Sigmoid colon (tissue), 7 donors: ENCODE results near the gene TECPR2. TPM values are rescaled to one million over a fixed set of nuclear protein-coding genes. Genes with fewer than 3 reads are reported as not detected.

ENCODE experiments used
- DNase-seq: peaks from one replicate; pipeline ENCODE4 v3.0.0-alpha.2; 2019
- H3K27ac ChIP-seq, 4 donors: fragments of 200-600 bp; sonication (generic); one replicate each; pipeline ENCODE4 v1.5.1; 2016 to 2019; ENCODE audit warnings: mild to moderate bottlenecking in 1 of 4
- H3K27me3 ChIP-seq, 3 donors: fragments of 200-600 bp; sonication (generic); one replicate each; pipeline ENCODE4 v1.5.1; 2019; ENCODE audit warnings: mild to moderate bottlenecking in 1 of 3
- H3K36me3 ChIP-seq, 4 donors: fragments of 200-600 bp; sonication (generic); one replicate each; pipeline ENCODE4 v1.5.1; 2016 to 2019
- H3K4me1 ChIP-seq, 4 donors: fragments of 200-600 bp; sonication (generic); one replicate each; pipeline ENCODE4 v1.5.1; 2017 to 2019
- H3K4me3 ChIP-seq, 4 donors: fragments of 200-600 bp; sonication (generic); one replicate each; pipeline ENCODE4 v1.5.1; 2017 to 2019; ENCODE audit warnings: mild to moderate bottlenecking in 2 of 4, moderate library complexity in 1 of 4
- H3K9me3 ChIP-seq, 4 donors: fragments of 200-600 bp in 3 of 4; sonication (generic) in 3 of 4; one replicate each; pipeline versions ENCODE4 v1.5.1 to v1.6.1; 2013 to 2019
- CTCF ChIP-seq, 4 experiments: fragments of 450-650 bp in 3 of 4; fragments of 200-600 bp in 1 of 4; IDR thresholded peaks; one replicate each; pipeline ENCODE4 v1.5.1; 2016 to 2019; ENCODE audit warnings: antibody characterized with exemption in 4 of 4, mild to moderate bottlenecking in 3 of 4, moderate library complexity in 2 of 4
- EP300 ChIP-seq, 4 donors: sonication (generic); formaldehyde crosslinking; IDR thresholded peaks; one replicate each; pipeline ENCODE4 v1.6.1; 2017; ENCODE audit warnings: antibody characterized with exemption in 4 of 4
- POLR2A ChIP-seq, 2 donors: fragments of 450-650 bp; IDR thresholded peaks; one replicate each; pipeline ENCODE4 v1.6.1; 2016; ENCODE audit warnings: antibody characterized with exemption in 2 of 2, mild to moderate bottlenecking in 2 of 2, moderate library complexity in 2 of 2
- POLR2AphosphoS5 ChIP-seq, 4 donors: sonication (generic); formaldehyde crosslinking; IDR thresholded peaks; one replicate each; pipeline ENCODE4 v1.6.1; 2017; ENCODE audit warnings: antibody characterized with exemption in 4 of 4
- WGBS, 2 donors: extraction: QIAGEN DNeasy Blood & Tissue Kit; methylation state at CpG; one replicate each; pipeline ENCODE4 v1.1.7; 2013; 5-methylcytosine and 5-hydroxymethylcytosine counted together
- intact Hi-C: fragments of 100-400 bp; cut with DNase I; formaldehyde crosslinking; loops from one replicate; pipeline ENCODE4 v1.15.1; 2023
- polyA plus RNA-seq, 3 donors: library from polyadenylated mRNA; stranded (reverse); fragments of 200-250 nt; gene quantifications; one replicate each; pipeline ENCODE4 v1.2.3, GENCODE V29; 2013
- total RNA-seq, 4 donors: library from RNA; depleted of rRNA; stranded (reverse); fragments of >200 nt; gene quantifications; one replicate each; pipeline ENCODE4 v1.1.0, GENCODE V29; 2016
- donor health status: healthy with polysubstance abuse.
- donor health status: Bipolar disorder and iron deficiency.
- donor health status: healthy.

Gene TECPR2
- total and polyA plus RNA-seq, 7 donors, result 2.1 to 51.0 (median 15.3) TPM

GRCh38 chr14:102504328-102504999 is 141.7 kb downstream of the TECPR2 start:
- intact Hi-C loops, result no loop called here
- peaks cover 5 to 18% (median 10%) of the 10 kb centered on the region in 4 donors for H3K36me3 ChIP-seq
- no peak for TF ChIP-seq POLR2AphosphoS5 (IDR thresholded peaks at IDR 0.05)
- no peak for TF ChIP-seq EP300 (IDR thresholded peaks at IDR 0.05)
- no peak for TF ChIP-seq POLR2A (IDR thresholded peaks at IDR 0.05)
- no peak for TF ChIP-seq CTCF (IDR thresholded peaks at IDR 0.05)
- H3K27ac ChIP-seq, result peak overlapping the region in 3 of 4 donors; percentile 12 to 43 (median 31)
- no peak overlapping the region for H3K4me3 ChIP-seq
- no peaks in the 10 kb centered on the region for H3K27me3 ChIP-seq
- H3K9me3 ChIP-seq, result no peaks in the 10 kb centered on the region
- peaks cover 0 to 27% (median 26%) of the 10 kb centered on the region in 4 donors for H3K4me1 ChIP-seq
- no peak for DNase-seq
- 58 to 77% methylated on average over 18 of the region's 18 CpGs for WGBS, 2 donors

- intact Hi-C loops, result no loop called here
- peaks cover 5 to 18% (median 10%) of the 10 kb centered on the region in 4 donors for H3K36me3 ChIP-seq
- DNase-seq, result no peak
- peaks cover 0 to 23% (median 20%) of the 10 kb centered on the region in 4 donors for H3K4me1 ChIP-seq
- H3K27me3 ChIP-seq, result no peaks in the 10 kb centered on the region
- H3K27ac ChIP-seq, result peak overlapping the region in 2 of 4 donors; percentile 12 to 43
- TF ChIP-seq POLR2AphosphoS5 (IDR thresholded peaks at IDR 0.05) (no peak), EP300 (IDR thresholded peaks at IDR 0.05) (no peak), POLR2A (IDR thresholded peaks at IDR 0.05) (no peak)
- 81 to 85% methylated on average over 7 of the region's 7 CpGs for WGBS, 2 donors
- H3K4me3 ChIP-seq, result no peak overlapping the region
- H3K9me3 ChIP-seq, result no peaks in the 10 kb centered on the region
Measured at GRCh38 chr14:102505000-102505619, 142.4 kb downstream of the TECPR2 start.

- intact Hi-C loops, result no loop called here
- Histone ChIP-seq H3K27ac (peak overlapping the region in 2 of 4 donors; percentile 12 to 43), H3K4me3 (no peak overlapping the region), H3K9me3 (no peaks in the 10 kb centered on the region), H3K4me1 (peaks cover 0 to 21% (median 15%) of the 10 kb centered on the region in 4 donors), H3K36me3 (peaks cover 5 to 18% (median 10%) of the 10 kb centered on the region in 4 donors), H3K27me3 (no peaks in the 10 kb centered on the region)
- TF ChIP-seq POLR2A (IDR thresholded peaks at IDR 0.05) (no peak), CTCF (IDR thresholded peaks at IDR 0.05) (no peak), EP300 (IDR thresholded peaks at IDR 0.05) (no peak), POLR2AphosphoS5 (IDR thresholded peaks at IDR 0.05) (no peak)
- no peak for DNase-seq
- 90 to 96% methylated on average over 19 of the region's 19 CpGs for WGBS, 2 donors
Measured at GRCh38 chr14:102505775-102506625, 143.3 kb downstream of the TECPR2 start.

GRCh38 chr14:102506626-102506925 is 143.8 kb downstream of the TECPR2 start:
- no peak for TF ChIP-seq CTCF (IDR thresholded peaks at IDR 0.05)
- no peak for TF ChIP-seq EP300 (IDR thresholded peaks at IDR 0.05)
- TF ChIP-seq POLR2A (IDR thresholded peaks at IDR 0.05), result no peak
- TF ChIP-seq POLR2AphosphoS5 (IDR thresholded peaks at IDR 0.05), result no peak
- H3K27ac ChIP-seq, result no peak overlapping the region

More at GRCh38 chr14:102506626-102506925, 143.8 kb downstream of the TECPR2 start:
- no peaks in the 10 kb centered on the region for H3K9me3 ChIP-seq
- intact Hi-C loops, result no loop called here
- no peak for DNase-seq
- peaks cover 0 to 19% (median 14%) of the 10 kb centered on the region in 4 donors for H3K4me1 ChIP-seq
- H3K27me3 ChIP-seq, result no peaks in the 10 kb centered on the region
- WGBS, 2 donors, result 94% methylated on average over 11 of the region's 11 CpGs
- peaks cover 5 to 18% (median 10%) of the 10 kb centered on the region in 4 donors for H3K36me3 ChIP-seq
- H3K4me3 ChIP-seq, result no peak overlapping the region
